OCI-LY3 (cell line): ENCODE results near the gene CCND1.

Source experiments
- H2AFZ ChIP-seq: fragments of 200-600, 300-600 bp; shearing (Covaris generic); 2 replicates; pipeline ENCODE4 v1.6.0; 2014; ENCODE audit warnings: antibody characterized with exemption, low read depth, low read length
- H3K27ac ChIP-seq: fragments of 200-600, 300-600 bp; sonication (generic); 2 replicates; pipeline ENCODE4 v1.5.1; 2014; ENCODE audit warnings: mild to moderate bottlenecking, low read length, moderate library complexity, mixed read lengths
- H3K27me3 ChIP-seq: fragments of 200-600, 300-600 bp; sonication (generic); 2 replicates; pipeline ENCODE4 v1.6.1; 2014; ENCODE audit warnings: low read depth, low read length, mixed read lengths
- H3K36me3 ChIP-seq: fragments of 200-600, 300-600 bp; sonication (generic); replicated peaks from 2 replicates; pipeline ENCODE3; 2014; ENCODE audit warnings: low read depth, low read length, mixed read lengths
- H3K4me1 ChIP-seq: fragments of 300-600, 200-600 bp; sonication (generic); 2 replicates; pipeline ENCODE4 v1.6.1; 2014; ENCODE audit warnings: low read length, mixed read lengths
- H3K4me2 ChIP-seq: fragments of 200-600, 300-600 bp; sonication (generic); 2 replicates; pipeline ENCODE4 v1.6.1; 2014; ENCODE audit warnings: low read length, mixed read lengths
- H3K4me3 ChIP-seq: fragments of 300-600, 200-600 bp; sonication (generic); 2 replicates; pipeline ENCODE4 v1.5.1; 2014; ENCODE audit warnings: antibody characterized with exemption, mild to moderate bottlenecking, low read length, moderate library complexity
- H3K79me2 ChIP-seq: fragments of 300-600, 200-600 bp; shearing (Covaris generic); 2 replicates; pipeline ENCODE4 v1.6.1; 2014; ENCODE audit warnings: mild to moderate bottlenecking, low read length, mixed read lengths
- H3K9ac ChIP-seq: fragments of 300-600, 200-600 bp; shearing (Covaris generic); 2 replicates; pipeline ENCODE4 v1.6.0; 2014; ENCODE audit warnings: mild to moderate bottlenecking, low read length, moderate library complexity
- H3K9me3 ChIP-seq: fragments of 200-600, 300-600 bp; shearing (Covaris generic); 2 replicates; pipeline ENCODE4 v1.6.1; 2014; ENCODE audit warnings: low read length, mixed read lengths; ENCODE audit not compliant: insufficient read depth
- H4K20me1 ChIP-seq: fragments of 200-600, 300-600 bp; sonication (generic); 2 replicates; pipeline ENCODE4 v1.6.1; 2016; ENCODE audit warnings: low read length, mixed read lengths; ENCODE audit not compliant: insufficient read depth
- CTCF ChIP-seq: fragments of 200-600, 300-600 bp; sonication (generic); IDR thresholded peaks from 2 replicates; pipeline ENCODE4 v1.5.1; 2014; ENCODE audit warnings: antibody characterized with exemption, low read length, low read depth
- EZH2phosphoT487 ChIP-seq: fragments of 200-600 bp; shearing (Covaris generic); IDR thresholded peaks from 2 replicates; pipeline ENCODE4 v1.6.1; 2018; ENCODE audit warnings: antibody characterized with exemption, mixed run types, low read depth

Gene CCND1

GRCh38 chr11:69642913-69643632, 2.1 kb downstream of the CCND1 start:
- Histone ChIP-seq H3K4me3 (peak overlapping the region; percentile 84), H3K4me1 (peaks cover 7% of the 10 kb centered on the region), H3K27ac (peak overlapping the region; percentile 73), H3K36me3 (peaks cover 38% of the 10 kb centered on the region), H3K9ac (peak overlapping the region; percentile 96), H3K79me2 (peaks cover 27% of the 10 kb centered on the region), H3K27me3 (peaks cover 6% of the 10 kb centered on the region; the same call in 1 of the 2 replicates), H3K9me3 (no peaks in the 10 kb centered on the region), H4K20me1 (peaks cover 11% of the 10 kb centered on the region), H2AFZ (0 out of 2 replicates have a peak overlapping the region, but pooled peaks have one; percentile 15), H3K4me2 (peak overlapping the region; percentile 75)
- TF ChIP-seq EZH2phosphoT487 (no peak), CTCF (peak; percentile 88)

- Histone ChIP-seq H3K9ac (no peak overlapping the region), H3K4me3 (peak overlapping the region; percentile 84; the same call in 1 of the 2 replicates), H3K27ac (no peak overlapping the region), H3K4me1 (peaks cover 7% of the 10 kb centered on the region), H4K20me1 (peaks cover 11% of the 10 kb centered on the region), H2AFZ (no peak overlapping the region), H3K27me3 (peaks cover 6% of the 10 kb centered on the region; the same call in 1 of the 2 replicates), H3K36me3 (peaks cover 44% of the 10 kb centered on the region), H3K4me2 (peak overlapping the region; percentile 75; the same call in 1 of the 2 replicates), H3K79me2 (peaks cover 27% of the 10 kb centered on the region), H3K9me3 (no peaks in the 10 kb centered on the region)
- TF ChIP-seq CTCF, result no peak
- TF ChIP-seq EZH2phosphoT487, result no peak
Measured at GRCh38 chr11:69643646-69644045, 2.7 kb downstream of the CCND1 start.

GRCh38 chr11:69644071-69644961, 3.4 kb downstream of the CCND1 start:
- no peak overlapping the region for H3K4me3 ChIP-seq
- H4K20me1 ChIP-seq, result peaks cover 11% of the 10 kb centered on the region
- H2AFZ ChIP-seq, result no peak overlapping the region
- H3K4me1 ChIP-seq, result peaks cover 7% of the 10 kb centered on the region
- H3K36me3 ChIP-seq, result peaks cover 50% of the 10 kb centered on the region
- no peak overlapping the region for H3K9ac ChIP-seq
- peaks cover 30% of the 10 kb centered on the region for H3K79me2 ChIP-seq
- peaks cover 6% of the 10 kb centered on the region; the same call in 1 of the 2 replicates for H3K27me3 ChIP-seq
- H3K9me3 ChIP-seq, result no peaks in the 10 kb centered on the region
- no peak overlapping the region for H3K27ac ChIP-seq
- no peak overlapping the region for H3K4me2 ChIP-seq
- TF ChIP-seq EZH2phosphoT487, result no peak
- no peak for TF ChIP-seq CTCF
